CD4-positive, alpha-beta T cell (primary cell): Measurements from ENCODE around the gene SMIM38. TPM values are rescaled to one million over a fixed set of nuclear protein-coding genes. Genes with fewer than 3 reads are reported as not detected.

Experiments
- ATAC-seq: fragments of 200-7000 bp; cut with Tn5 transposase; one replicate; pipeline ENCODE4 v1.10.0; 2022; ENCODE audit warnings: mild to moderate bottlenecking; ENCODE audit not compliant: poor library complexity
- CTCF ChIA-PET: fragments of 350-600 bp; sonication (Branson Sonifier 250); formaldehyde crosslinking; loops from one replicate; lab custom pipeline; 2021; ENCODE audit warnings: antibody characterized with exemption, inconsistent platforms; lab: Charles Lee
- POLR2A ChIA-PET: fragments of 350-600 bp; sonication (Branson Sonifier 250); formaldehyde crosslinking; loops from one replicate; lab custom pipeline; 2021; ENCODE audit warnings: antibody characterized with exemption, inconsistent platforms; lab: Charles Lee
- DNase-seq, 14 experiments: peaks; one replicate each; pipeline ENCODE4 v3.0.0-alpha.2; 2013 to 2020; ENCODE audit warnings: mixed read lengths in 2 of 14
- H3K27ac ChIP-seq, 2 donors: one replicate each; pipeline versions ENCODE4 v1.5.1 to v1.7.0; 2013; ENCODE audit warnings: low read length in 2 of 2, low read depth in 1 of 2, mild to moderate bottlenecking in 1 of 2
- H3K27me3 ChIP-seq, 2 experiments: 1 replicate in 1 of 2; 2 replicates in 1 of 2; pipeline versions ENCODE4 v1.6.1 to v1.7.0; 2013; ENCODE audit warnings: low read length in 2 of 2, control low read depth in 1 of 2, mild to moderate bottlenecking in 1 of 2, moderate library complexity in 1 of 2; ENCODE audit not compliant: insufficient read depth in 2 of 2, control insufficient read depth in 1 of 2
- H3K36me3 ChIP-seq: one replicate; pipeline ENCODE4 v1.6.1; 2013; ENCODE audit warnings: low read length, control low read depth; ENCODE audit not compliant: insufficient read depth
- H3K4me1 ChIP-seq: one replicate; pipeline ENCODE4 v1.6.1; 2013; ENCODE audit warnings: low read length, control low read depth; ENCODE audit not compliant: insufficient read depth
- H3K4me3 ChIP-seq: one replicate; pipeline ENCODE4 v1.5.1; 2013; ENCODE audit warnings: mild to moderate bottlenecking, low read length, moderate library complexity
- H3K9me3 ChIP-seq, 2 experiments: 1 replicate in 1 of 2; 2 replicates in 1 of 2; pipeline versions ENCODE4 v1.6.1 to v1.7.0; 2013; ENCODE audit warnings: low read length in 2 of 2, mild to moderate bottlenecking in 2 of 2, control low read depth in 1 of 2, moderate library complexity in 1 of 2; ENCODE audit not compliant: control insufficient read depth in 1 of 2, insufficient read depth in 1 of 2
- H3K27ac Mint-ChIP-seq: one replicate; pipeline ENCODE4 v1.8.0; 2020; ENCODE audit warnings: mixed read lengths
- H3K27me3 Mint-ChIP-seq: one replicate; pipeline ENCODE4 v1.8.0; 2021; ENCODE audit warnings: mixed read lengths
- H3K36me3 Mint-ChIP-seq: one replicate; pipeline ENCODE4 v1.8.0; 2021; ENCODE audit warnings: low read depth, mixed read lengths
- H3K4me1 Mint-ChIP-seq: one replicate; pipeline ENCODE4 v1.8.0; 2021; ENCODE audit warnings: low read depth, mixed read lengths
- H3K4me3 Mint-ChIP-seq: one replicate; pipeline ENCODE4 v1.8.0; 2020; ENCODE audit warnings: mild to moderate bottlenecking, mixed read lengths
- H3K9me3 Mint-ChIP-seq: one replicate; pipeline ENCODE4 v1.8.0; 2020; ENCODE audit warnings: mixed read lengths
- CTCF ChIP-seq: fragments of 200-600 bp; IDR thresholded peaks from one replicate; pipeline ENCODE4 v1.8.0; 2022; ENCODE audit warnings: antibody characterized with exemption, mild to moderate bottlenecking
- intact Hi-C, 2 experiments: fragments of 100-400 bp; cut with DNase I in 1 of 2; cut with micrococcal nuclease in 1 of 2; formaldehyde crosslinking; loops; one replicate each; pipeline versions ENCODE4 v1.15.1 to v1.9.0; 2023 to 2025; cut with DNase I, micrococcal nuclease
- total RNA-seq, 174 experiments: library from RNA in 2 of 174; stranded (reverse) in 2 of 174; gene quantifications; one replicate each; pipeline ENCODE4 v1.2.3 and lab custom pipeline; 2021 to 2026

Gene SMIM38
- total RNA-seq, 2 experiments from 2014 or later = 0.08 to 0.30 TPM

- peaks cover 0 to 2% of the 10 kb centered on the region in 2 experiments for H3K9me3 ChIP-seq
- DNase-seq (no peak), ATAC-seq (no peak)
- H3K27me3 ChIP-seq = peaks cover 0 to 2% of the 10 kb centered on the region in 2 experiments
- H3K27ac ChIP-seq = no peak overlapping the region
- TF ChIP-seq CTCF = no peak
- CTCF ChIA-PET = no interaction called here
- intact Hi-C loops = no loop called here
- no peaks in the 10 kb centered on the region for H3K36me3 ChIP-seq
- Mint-ChIP-seq H3K9me3 (no peaks in the 10 kb centered on the region), H3K36me3 (no peaks in the 10 kb centered on the region), H3K4me1 (no peaks in the 10 kb centered on the region), H3K27me3 (no peaks in the 10 kb centered on the region), H3K4me3 (no peak overlapping the region), H3K27ac (no peak overlapping the region)
- no peaks in the 10 kb centered on the region for H3K4me1 ChIP-seq
- POLR2A ChIA-PET = no interaction called here
- no peak overlapping the region for H3K4me3 ChIP-seq
These were observed 13.7 kb downstream of the SMIM38 start for GRCh38 chr11:69169479-69169878.

- Mint-ChIP-seq H3K27me3 (no peaks in the 10 kb centered on the region), H3K9me3 (no peaks in the 10 kb centered on the region), H3K36me3 (no peaks in the 10 kb centered on the region), H3K4me3 (no peak overlapping the region), H3K4me1 (no peaks in the 10 kb centered on the region), H3K27ac (no peak overlapping the region)
- ATAC-seq (no peak), DNase-seq (no peak)
- Histone ChIP-seq H3K4me3 (no peak overlapping the region), H3K9me3 (peaks cover 8 to 12% of the 10 kb centered on the region in 2 experiments), H3K27ac (no peak overlapping the region), H3K36me3 (no peaks in the 10 kb centered on the region), H3K4me1 (no peaks in the 10 kb centered on the region), H3K27me3 (no peaks in the 10 kb centered on the region)
- POLR2A ChIA-PET = no interaction called here
- CTCF ChIA-PET = interaction anchor here (0.8 kb wide), 1 partner anchor 10 kb away, joined by 3 read pairs; no protein-coding TSS in a partner anchor
- intact Hi-C loops = no loop called here
- no peak for TF ChIP-seq CTCF
These were observed 15.0 kb downstream of the SMIM38 start for GRCh38 chr11:69170704-69171103.

GRCh38 chr11:69171476-69172240, 15.9 kb downstream of the SMIM38 start:
- Mint-ChIP-seq H3K4me3 (no peak overlapping the region), H3K36me3 (no peaks in the 10 kb centered on the region)
- intact Hi-C loops = no loop called here

More at GRCh38 chr11:69171476-69172240, 15.9 kb downstream of the SMIM38 start:
- ATAC-seq (no peak), DNase-seq (no peak)
- no peak overlapping the region for H3K4me3 ChIP-seq
- no peaks in the 10 kb centered on the region for H3K27me3 ChIP-seq
- H3K27ac ChIP-seq = no peak overlapping the region
- Mint-ChIP-seq H3K27ac (no peak overlapping the region), H3K9me3 (no peaks in the 10 kb centered on the region), H3K27me3 (no peaks in the 10 kb centered on the region), H3K4me1 (no peaks in the 10 kb centered on the region)
- H3K9me3 ChIP-seq = peaks cover 8 to 12% of the 10 kb centered on the region in 2 experiments
- H3K4me1 ChIP-seq = no peaks in the 10 kb centered on the region
- no peaks in the 10 kb centered on the region for H3K36me3 ChIP-seq
- CTCF ChIA-PET = no interaction called here
- no peak for TF ChIP-seq CTCF
- POLR2A ChIA-PET = no interaction called here
